ENCODE data around the gene TICRR.
A peak's percentile ranks its signal among the peaks of the same experiment; 100 is the strongest.
"Not testable (repeated sequence)": the region's sequence is repeated elsewhere in the genome, so short reads cannot be mapped to it uniquely, and the experiment has no call there.

Gene TICRR

DNA sequence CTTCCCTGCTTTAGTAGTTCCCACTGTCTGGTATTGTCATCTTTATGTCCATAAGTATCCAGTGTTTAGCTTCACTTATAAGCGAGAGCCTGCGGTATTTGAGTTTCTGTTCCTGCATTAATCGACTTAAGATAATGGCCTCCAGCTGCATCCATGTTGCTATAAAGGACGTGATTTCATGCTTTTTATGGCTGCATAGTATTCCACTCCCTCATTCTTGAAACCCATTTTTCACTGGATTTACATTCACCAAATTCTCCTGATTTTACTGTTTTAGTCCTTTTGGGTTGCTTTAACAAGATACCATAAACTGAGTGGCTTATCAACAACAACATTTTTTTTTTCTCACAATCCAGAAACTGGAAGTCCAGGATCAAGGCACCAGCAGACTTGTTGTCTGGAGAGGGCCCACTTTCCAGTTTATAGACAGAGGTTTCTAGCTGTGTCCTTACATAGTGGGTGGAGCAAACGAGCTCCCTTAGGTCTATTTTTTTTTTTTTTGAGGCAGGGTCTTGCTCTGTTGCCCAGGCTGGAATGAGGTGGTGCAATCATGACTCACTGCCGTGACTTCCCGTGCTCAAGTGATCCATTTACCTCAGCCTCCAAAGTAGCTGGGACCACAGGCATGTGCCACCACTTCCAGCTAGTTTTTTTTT lies 6.1 kb upstream of the TICRR start:
- H3K4me1 ChIP-seq (ENCODE audit: insufficient read depth, low read length): no peaks in the 10 kb centered on the region
- no peaks in the 10 kb centered on the region for H3K36me3 ChIP-seq (ENCODE audit: insufficient read depth, low read depth, low read length)
- H3K9ac ChIP-seq (ENCODE audit: low read depth, low read length): no peak overlapping the region
- no peak overlapping the region for H3K4me3 ChIP-seq (ENCODE audit: low read length)
- no peak overlapping the region for H3K27ac ChIP-seq (ENCODE audit: low read length)
- no peaks in the 10 kb centered on the region; the same call in 1 of the 2 replicates for H3K9me3 ChIP-seq (ENCODE audit: insufficient read depth, low read depth, low read length)
- H3K27me3 ChIP-seq (ENCODE audit: insufficient read depth, low read length): no peaks in the 10 kb centered on the region

GRCh38 chr15:89575656-89576416 lies 567 bp downstream of the TICRR start:
- Histone ChIP-seq H3K27me3 (ENCODE audit: insufficient read depth, low read length) (no peaks in the 10 kb centered on the region), H3K4me1 (ENCODE audit: insufficient read depth, low read length) (peaks cover 3% of the 10 kb centered on the region; the same call in 1 of the 2 replicates), H3K27ac (ENCODE audit: low read length) (no peak overlapping the region), H3K36me3 (ENCODE audit: insufficient read depth, low read depth, low read length) (peaks cover 20% of the 10 kb centered on the region), H3K9ac (ENCODE audit: low read depth, low read length) (peak overlapping the region; percentile 89), H3K4me3 (ENCODE audit: low read length) (peak overlapping the region; percentile 93), H3K9me3 (ENCODE audit: insufficient read depth, low read depth, low read length) (no peaks in the 10 kb centered on the region)

DNA sequence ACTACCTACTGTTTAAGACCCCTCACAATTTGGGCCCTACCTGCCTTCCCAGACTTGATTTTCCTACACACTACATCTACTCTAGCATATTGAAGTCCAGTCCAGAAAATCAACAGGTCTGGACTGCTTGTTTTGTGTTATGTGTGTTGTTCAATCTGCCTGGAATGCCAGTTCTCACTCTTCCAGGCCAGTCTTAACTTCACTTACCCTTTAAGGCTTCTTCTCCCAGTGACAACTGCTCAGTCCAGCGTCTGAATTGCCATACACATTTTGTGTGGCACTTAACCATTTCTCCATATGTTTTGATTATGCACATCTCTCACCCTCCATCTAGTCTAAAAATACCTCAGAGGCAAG lies 1.1 kb downstream of the TICRR start:
- Histone ChIP-seq H3K9me3 (ENCODE audit: insufficient read depth, low read depth, low read length) (no peaks in the 10 kb centered on the region), H3K36me3 (ENCODE audit: insufficient read depth, low read depth, low read length) (peaks cover 26% of the 10 kb centered on the region), H3K27ac (ENCODE audit: low read length) (no peak overlapping the region), H3K4me3 (ENCODE audit: low read length) (peak overlapping the region; percentile 93), H3K9ac (ENCODE audit: low read depth, low read length) (peak overlapping the region; percentile 89), H3K4me1 (ENCODE audit: insufficient read depth, low read length) (peaks cover 3% of the 10 kb centered on the region; the same call in 1 of the 2 replicates), H3K27me3 (ENCODE audit: insufficient read depth, low read length) (no peaks in the 10 kb centered on the region)

DNA sequence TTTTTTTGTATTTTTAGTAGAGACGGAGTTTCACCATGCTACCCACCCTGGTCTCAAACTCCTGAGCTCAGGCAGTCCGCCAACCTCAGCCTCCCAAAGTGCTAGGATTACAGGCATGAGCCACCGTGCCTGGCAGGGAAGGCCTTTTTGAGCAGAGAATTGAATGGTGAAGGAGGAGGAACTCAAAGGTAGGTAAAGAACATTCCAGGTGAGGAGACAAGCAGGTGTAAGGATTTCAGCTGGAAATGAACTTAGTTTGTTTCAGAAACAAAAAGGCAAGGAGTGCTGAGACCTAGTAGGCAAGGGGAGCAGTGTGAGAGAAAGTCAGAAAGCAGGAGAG lies 2.5 kb downstream of the TICRR start:
- H3K27me3 ChIP-seq (ENCODE audit: insufficient read depth, low read length): no peaks in the 10 kb centered on the region
- H3K27ac ChIP-seq (ENCODE audit: low read length): no peak overlapping the region
- H3K9ac ChIP-seq (ENCODE audit: low read depth, low read length): peak overlapping the region; percentile 60; the same call in 1 of the 2 replicates
- H3K4me1 ChIP-seq (ENCODE audit: insufficient read depth, low read length): peaks cover 3% of the 10 kb centered on the region; the same call in 1 of the 2 replicates
- H3K4me3 ChIP-seq (ENCODE audit: low read length): peak overlapping the region; percentile 93
- H3K9me3 ChIP-seq (ENCODE audit: insufficient read depth, low read depth, low read length): no peaks in the 10 kb centered on the region
- peaks cover 37% of the 10 kb centered on the region for H3K36me3 ChIP-seq (ENCODE audit: insufficient read depth, low read depth, low read length)

GRCh38 chr15:89578146-89578545 lies 2.9 kb downstream of the TICRR start:
- Histone ChIP-seq H3K4me3 (ENCODE audit: low read length) (peak overlapping the region; percentile 93), H3K27ac (ENCODE audit: low read length) (no peak overlapping the region), H3K36me3 (ENCODE audit: insufficient read depth, low read depth, low read length) (peaks cover 41% of the 10 kb centered on the region), H3K4me1 (ENCODE audit: insufficient read depth, low read length) (peaks cover 3% of the 10 kb centered on the region; the same call in 1 of the 2 replicates), H3K27me3 (ENCODE audit: insufficient read depth, low read length) (no peaks in the 10 kb centered on the region), H3K9me3 (ENCODE audit: insufficient read depth, low read depth, low read length) (no peaks in the 10 kb centered on the region), H3K9ac (ENCODE audit: low read depth, low read length) (peak overlapping the region; percentile 60; the same call in 1 of the 2 replicates)

DNA sequence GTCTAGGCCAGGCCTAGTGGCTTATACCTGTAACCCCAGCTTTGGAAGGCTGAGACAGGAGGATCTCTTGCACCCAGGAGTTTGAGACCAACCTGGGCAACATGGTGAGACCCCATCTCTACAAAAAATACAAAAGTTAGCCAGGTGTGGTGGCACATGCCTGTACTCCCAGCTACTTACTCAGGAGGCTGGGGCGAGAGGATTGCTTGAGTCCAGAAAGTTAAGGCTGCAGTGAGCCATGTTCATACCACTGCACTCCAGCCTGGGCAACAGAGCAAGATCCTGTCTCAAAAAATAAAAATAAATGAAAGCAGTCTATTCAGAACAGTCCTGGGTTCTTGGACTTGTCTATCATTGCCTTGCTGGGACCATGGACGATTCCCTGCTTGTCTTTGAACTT lies 5.5 kb downstream of the TICRR start:
- not testable (repeated sequence) for H3K9ac ChIP-seq (ENCODE audit: low read depth, low read length); H3K27me3 ChIP-seq (ENCODE audit: insufficient read depth, low read length); H3K27ac ChIP-seq (ENCODE audit: low read length); H3K9me3 ChIP-seq (ENCODE audit: insufficient read depth, low read depth, low read length); H3K4me1 ChIP-seq (ENCODE audit: insufficient read depth, low read length); H3K4me3 ChIP-seq (ENCODE audit: low read length)
- peaks cover 67% of the 10 kb centered on the region for H3K36me3 ChIP-seq (ENCODE audit: insufficient read depth, low read depth, low read length)

DNA sequence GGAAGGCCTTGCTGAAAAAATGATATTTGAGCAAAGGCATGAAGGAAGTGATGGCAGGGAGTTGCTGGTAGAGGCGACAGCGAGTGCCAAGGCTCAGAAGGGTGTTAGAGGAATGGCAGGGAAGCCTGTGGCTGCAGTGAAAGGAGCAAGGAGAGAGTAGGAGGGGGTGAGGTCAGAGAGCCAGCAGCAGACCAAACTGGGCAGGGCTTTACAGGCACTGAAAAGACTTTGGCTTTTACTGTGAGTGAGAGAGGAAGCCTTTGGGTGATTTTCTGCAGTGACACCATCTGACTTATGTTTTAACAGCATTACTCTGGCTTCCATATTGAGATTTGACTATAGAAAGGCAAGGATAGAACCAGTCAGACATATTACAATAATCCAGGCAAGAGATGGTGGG lies 11.4 kb downstream of the TICRR start:
- Histone ChIP-seq H3K4me3 (ENCODE audit: low read length) (no peak overlapping the region), H3K9ac (ENCODE audit: low read depth, low read length) (no peak overlapping the region), H3K9me3 (ENCODE audit: insufficient read depth, low read depth, low read length) (no peaks in the 10 kb centered on the region), H3K36me3 (ENCODE audit: insufficient read depth, low read depth, low read length) (peaks cover 95% of the 10 kb centered on the region), H3K4me1 (ENCODE audit: insufficient read depth, low read length) (no peaks in the 10 kb centered on the region), H3K27me3 (ENCODE audit: insufficient read depth, low read length) (no peaks in the 10 kb centered on the region), H3K27ac (ENCODE audit: low read length) (no peak overlapping the region)

GRCh38 chr15:89587955-89588354 lies 12.7 kb downstream of the TICRR start:
- Histone ChIP-seq H3K27ac (ENCODE audit: low read length) (no peak overlapping the region), H3K27me3 (ENCODE audit: insufficient read depth, low read length) (no peaks in the 10 kb centered on the region), H3K4me1 (ENCODE audit: insufficient read depth, low read length) (no peaks in the 10 kb centered on the region), H3K9me3 (ENCODE audit: insufficient read depth, low read depth, low read length) (no peaks in the 10 kb centered on the region), H3K36me3 (ENCODE audit: insufficient read depth, low read depth, low read length) (peaks cover 98% of the 10 kb centered on the region), H3K9ac (ENCODE audit: low read depth, low read length) (no peak overlapping the region), H3K4me3 (ENCODE audit: low read length) (no peak overlapping the region)

DNA sequence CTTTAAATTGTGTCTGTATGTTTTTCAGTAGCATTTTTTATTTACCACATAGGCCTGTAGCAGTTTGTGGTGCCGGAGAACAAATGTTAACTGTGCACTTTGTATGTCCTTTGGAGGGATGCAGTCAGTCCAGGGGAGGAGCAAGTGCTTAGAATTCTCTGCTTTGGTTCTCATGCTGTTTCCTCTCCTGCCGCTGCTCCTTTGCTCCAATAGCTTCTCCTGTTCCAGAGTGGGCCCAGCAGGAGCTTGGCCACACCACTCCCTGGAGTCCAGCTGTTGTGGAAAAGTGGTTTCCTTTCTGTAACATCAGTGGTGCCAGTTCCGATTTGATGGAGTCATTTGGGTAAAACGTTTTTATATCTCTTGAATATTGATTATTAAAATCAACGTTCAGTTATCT lies 16.6 kb downstream of the TICRR start:
- no peak overlapping the region for H3K4me3 ChIP-seq (ENCODE audit: low read length)
- H3K4me1 ChIP-seq (ENCODE audit: insufficient read depth, low read length): no peaks in the 10 kb centered on the region
- no peak overlapping the region for H3K27ac ChIP-seq (ENCODE audit: low read length)
- no peak overlapping the region for H3K9ac ChIP-seq (ENCODE audit: low read depth, low read length)
- H3K36me3 ChIP-seq (ENCODE audit: insufficient read depth, low read depth, low read length): peaks cover 98% of the 10 kb centered on the region
- no peaks in the 10 kb centered on the region for H3K27me3 ChIP-seq (ENCODE audit: insufficient read depth, low read length)
- no peaks in the 10 kb centered on the region for H3K9me3 ChIP-seq (ENCODE audit: insufficient read depth, low read depth, low read length)

GRCh38 chr15:89593018-89593417 lies 17.7 kb downstream of the TICRR start:
- Histone ChIP-seq H3K27ac (ENCODE audit: low read length) (no peak overlapping the region), H3K9me3 (ENCODE audit: insufficient read depth, low read depth, low read length) (no peaks in the 10 kb centered on the region), H3K27me3 (ENCODE audit: insufficient read depth, low read length) (no peaks in the 10 kb centered on the region), H3K4me1 (ENCODE audit: insufficient read depth, low read length) (no peaks in the 10 kb centered on the region), H3K4me3 (ENCODE audit: low read length) (no peak overlapping the region), H3K36me3 (ENCODE audit: insufficient read depth, low read depth, low read length) (peaks cover 98% of the 10 kb centered on the region), H3K9ac (ENCODE audit: low read depth, low read length) (no peak overlapping the region)

- H3K36me3 ChIP-seq (ENCODE audit: insufficient read depth, low read depth, low read length): peaks cover 100% of the 10 kb centered on the region
These were observed 23.8 kb downstream of the TICRR start for GRCh38 chr15:89599021-89599420.

DNA sequence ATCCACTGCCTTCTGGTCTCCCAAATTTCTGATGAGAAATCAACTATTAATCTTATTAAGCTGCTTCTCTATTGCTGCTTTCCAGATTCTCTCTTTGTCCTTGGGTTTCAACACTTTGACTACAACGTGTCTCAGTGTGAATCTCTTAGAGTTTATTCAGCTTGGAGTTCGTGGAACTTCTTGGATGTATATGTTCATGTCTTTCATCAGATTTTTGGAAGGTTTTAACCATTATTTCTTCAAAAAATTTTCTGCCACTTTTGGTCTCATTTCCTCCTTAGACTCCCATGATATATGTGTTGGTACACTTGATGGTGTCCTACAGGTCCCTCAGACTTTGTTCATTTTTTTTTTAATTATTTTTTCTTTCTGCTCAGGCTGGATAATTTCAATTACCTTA lies 36.0 kb downstream of the TICRR start:
- no peak overlapping the region for H3K4me3 ChIP-seq (ENCODE audit: low read length)
- H3K27me3 ChIP-seq (ENCODE audit: insufficient read depth, low read length): no peaks in the 10 kb centered on the region
- H3K27ac ChIP-seq (ENCODE audit: low read length): no peak overlapping the region
- no peaks in the 10 kb centered on the region for H3K9me3 ChIP-seq (ENCODE audit: insufficient read depth, low read depth, low read length)
- peaks cover 96% of the 10 kb centered on the region for H3K36me3 ChIP-seq (ENCODE audit: insufficient read depth, low read depth, low read length)
- no peaks in the 10 kb centered on the region for H3K4me1 ChIP-seq (ENCODE audit: insufficient read depth, low read length)
- H3K9ac ChIP-seq (ENCODE audit: low read depth, low read length): no peak overlapping the region

More at GRCh38 chr15:89599021-89599420, 23.8 kb downstream of the TICRR start:
- Histone ChIP-seq H3K9me3 (ENCODE audit: insufficient read depth, low read depth, low read length) (no peaks in the 10 kb centered on the region), H3K27me3 (ENCODE audit: insufficient read depth, low read length) (no peaks in the 10 kb centered on the region), H3K27ac (ENCODE audit: low read length) (no peak overlapping the region), H3K4me3 (ENCODE audit: low read length) (no peak overlapping the region), H3K9ac (ENCODE audit: low read depth, low read length) (no peak overlapping the region), H3K4me1 (ENCODE audit: insufficient read depth, low read length) (no peaks in the 10 kb centered on the region)

Data from iPS-20b (cell line).